Tibial nerve (tissue), 4 donors: ENCODE data around the gene CUEDC1. TPM values are rescaled to one million over a fixed set of nuclear protein-coding genes. Genes with fewer than 3 reads are reported as not detected.
A peak's percentile ranks its signal among the peaks of the same experiment; 100 is the strongest.

ENCODE experiments used
- DNase-seq, 2 donors: peaks; one replicate each; pipeline ENCODE4 v3.0.0-alpha.2; 2019; ENCODE audit warnings: low spot score in 2 of 2
- H3K27ac ChIP-seq, 4 donors: fragments of 200-600 bp; sonication (generic) in 3 of 4; one replicate each; pipeline ENCODE4 v1.5.1; 2017 to 2019; ENCODE audit warnings: mild to moderate bottlenecking in 1 of 4
- H3K27me3 ChIP-seq, 2 donors: fragments of 200-600 bp; sonication (generic) in 1 of 2; one replicate each; pipeline versions ENCODE4 v1.5.1 to v1.6.0; 2017 to 2019
- H3K36me3 ChIP-seq, 3 donors: fragments of 200-600 bp; sonication (generic); one replicate each; pipeline ENCODE4 v1.5.1; 2018 to 2019
- H3K4me1 ChIP-seq, 4 donors: fragments of 200-600 bp; sonication (generic) in 3 of 4; one replicate each; pipeline ENCODE4 v1.5.1; 2017 to 2019
- H3K4me3 ChIP-seq, 4 donors: fragments of 200-600 bp; sonication (generic) in 3 of 4; one replicate each; pipeline ENCODE4 v1.5.1; 2017 to 2019; ENCODE audit warnings: mild to moderate bottlenecking in 1 of 4, moderate library complexity in 1 of 4
- H3K9me3 ChIP-seq, 4 donors: fragments of 200-600 bp; sonication (generic) in 3 of 4; one replicate each; pipeline ENCODE4 v1.5.1; 2017 to 2019
- CTCF ChIP-seq, 5 experiments: fragments of 200-600 bp in 3 of 5; fragments of 450-650 bp in 2 of 5; sonication (generic) in 3 of 5; IDR thresholded peaks; one replicate each; pipeline ENCODE4 v1.5.1; 2016 to 2019; ENCODE audit warnings: antibody characterized with exemption in 5 of 5, mild to moderate bottlenecking in 3 of 5, moderate library complexity in 2 of 5
- EP300 ChIP-seq, 2 donors: sonication (generic); formaldehyde crosslinking; IDR thresholded peaks; one replicate each; pipeline ENCODE4 v1.6.1; 2017; ENCODE audit warnings: antibody characterized with exemption in 2 of 2, mild to moderate bottlenecking in 1 of 2
- POLR2A ChIP-seq, 2 donors: fragments of 450-650 bp; IDR thresholded peaks; one replicate each; pipeline ENCODE4 v1.6.1; 2017; ENCODE audit warnings: antibody characterized with exemption in 2 of 2, mild to moderate bottlenecking in 2 of 2, moderate library complexity in 2 of 2
- WGBS, 2 donors: methylation state at CpG; one replicate each; pipeline ENCODE4 v1.1.5; 2018; 5-methylcytosine and 5-hydroxymethylcytosine counted together
- total RNA-seq, 4 donors: library from RNA; depleted of rRNA; stranded (reverse); fragments of >200 nt; gene quantifications; one replicate each; pipeline ENCODE4 v1.1.0, GENCODE V29; 2016

CUEDC1 gene
- total RNA-seq, 4 donors from 2014 or later: 32.1 to 55.5 (median 38.8) TPM

DNA sequence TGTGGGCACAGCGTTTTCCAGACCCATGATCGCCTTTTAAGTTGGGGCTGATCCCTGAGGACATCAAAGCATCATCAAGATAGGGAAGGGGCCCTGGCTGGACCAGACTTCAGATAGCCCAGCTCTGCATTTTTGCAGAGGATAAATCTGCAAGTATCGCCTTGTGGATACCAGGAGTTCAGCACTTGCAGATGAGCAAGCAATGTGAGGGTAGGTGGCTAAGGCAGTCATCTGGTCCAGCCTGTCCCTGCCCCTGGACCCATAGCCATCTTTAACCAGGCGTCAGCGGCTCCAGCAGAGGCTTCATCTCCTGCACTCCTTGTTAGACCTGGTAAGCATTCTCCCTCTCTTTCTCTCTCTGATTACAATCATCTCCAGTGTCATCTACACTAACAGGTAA lies 96.4 kb downstream of the CUEDC1 start:
- no peaks in the 10 kb centered on the region for H3K36me3 ChIP-seq
- H3K27ac ChIP-seq: no peak overlapping the region
- DNase-seq: no peak
- TF ChIP-seq POLR2A (IDR thresholded peaks at IDR 0.05): no peak
- TF ChIP-seq EP300 (IDR thresholded peaks at IDR 0.05): no peak
- no peak for TF ChIP-seq CTCF (IDR thresholded peaks at IDR 0.05)
- WGBS, 2 donors: 59 to 77% methylated on average over 5 of the region's 5 CpGs
- H3K4me3 ChIP-seq: no peak overlapping the region
- no peaks in the 10 kb centered on the region for H3K9me3 ChIP-seq
- no peaks in the 10 kb centered on the region for H3K27me3 ChIP-seq
- peaks cover 0 to 64% (median 29%) of the 10 kb centered on the region in 4 donors for H3K4me1 ChIP-seq

DNA sequence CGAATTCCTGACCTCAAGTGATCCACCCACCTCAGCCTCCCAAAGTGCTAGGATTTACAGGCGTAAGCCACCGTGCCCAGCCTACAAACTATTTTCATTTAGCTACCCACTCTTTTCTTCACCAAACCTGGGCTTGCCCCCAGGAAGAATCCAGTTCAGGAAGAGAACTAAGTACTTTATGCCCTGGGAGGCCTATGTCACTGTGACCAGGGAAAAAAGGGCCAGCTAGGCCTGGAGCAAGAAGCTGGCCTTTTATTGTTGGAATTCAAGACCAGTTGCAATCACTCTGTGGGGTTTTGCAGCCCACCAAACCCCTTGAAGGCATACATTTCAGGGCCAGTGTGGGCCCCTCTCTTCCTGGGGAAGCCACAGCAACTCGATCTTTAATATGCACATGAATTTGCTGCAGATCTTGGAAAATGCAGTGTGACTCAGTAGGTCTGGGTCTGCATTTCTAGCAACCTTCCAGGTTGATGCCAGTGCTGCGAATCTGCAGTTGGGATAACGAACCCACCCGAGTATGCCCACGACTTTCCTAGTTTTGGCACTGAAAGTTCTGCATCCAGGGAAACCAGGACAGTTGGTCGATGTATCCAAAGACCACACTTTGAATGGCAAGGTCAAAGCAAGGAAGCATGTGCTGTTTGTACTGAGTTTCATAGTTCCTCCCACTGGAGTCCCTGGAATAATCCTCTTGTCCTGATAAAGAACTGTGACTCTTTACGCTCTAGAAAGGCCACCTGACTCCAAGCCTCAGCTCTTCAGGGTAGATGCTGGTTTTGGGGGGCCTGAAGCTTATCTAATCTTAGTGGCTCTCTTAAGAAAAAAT lies 98.2 kb downstream of the CUEDC1 start:
- DNase-seq: no peak
- Histone ChIP-seq H3K4me1 (peaks cover 0 to 57% (median 23%) of the 10 kb centered on the region in 4 donors), H3K9me3 (no peaks in the 10 kb centered on the region), H3K27ac (no peak overlapping the region), H3K4me3 (no peak overlapping the region), H3K27me3 (no peaks in the 10 kb centered on the region), H3K36me3 (no peaks in the 10 kb centered on the region)
- TF ChIP-seq EP300 (IDR thresholded peaks at IDR 0.05) (no peak), CTCF (IDR thresholded peaks at IDR 0.05) (no peak), POLR2A (IDR thresholded peaks at IDR 0.05) (no peak)
- WGBS, 2 donors: 78 to 88% methylated on average over 10 of the region's 10 CpGs

DNA sequence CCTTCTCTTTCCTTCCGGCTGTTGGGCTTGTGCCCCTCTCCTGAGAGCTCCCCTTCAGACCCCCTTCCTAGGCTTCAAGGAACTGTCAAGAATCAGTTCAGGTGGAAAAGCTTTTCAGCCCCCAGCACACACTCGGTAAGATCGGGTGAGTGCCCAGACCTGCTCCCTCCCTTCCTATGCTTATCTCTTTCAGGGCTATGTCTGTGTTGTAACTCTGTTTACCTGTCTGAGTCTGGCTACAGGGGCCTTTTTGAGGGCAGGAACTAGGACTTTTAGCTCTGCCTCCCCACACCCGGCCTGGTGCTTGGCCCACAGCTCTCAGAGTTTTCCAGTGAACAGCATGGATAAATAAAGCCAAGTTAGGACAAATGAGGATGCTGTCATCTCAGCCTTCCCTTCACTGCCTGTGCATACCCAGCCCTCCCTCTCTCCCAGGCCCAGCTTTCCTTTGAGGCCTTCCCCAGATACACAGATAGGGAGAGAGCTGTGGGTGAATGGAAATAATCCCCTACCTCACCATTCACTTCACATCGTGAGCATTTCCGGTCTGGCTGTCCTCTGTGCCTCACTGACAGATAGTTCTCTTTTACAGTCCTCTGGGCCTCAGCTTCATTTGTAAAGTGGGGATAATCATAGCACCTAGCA lies 99.7 kb downstream of the CUEDC1 start:
- Histone ChIP-seq H3K4me1 (peaks cover 0 to 55% (median 21%) of the 10 kb centered on the region in 4 donors), H3K9me3 (no peaks in the 10 kb centered on the region), H3K36me3 (no peaks in the 10 kb centered on the region), H3K27ac (no peak overlapping the region), H3K27me3 (no peaks in the 10 kb centered on the region), H3K4me3 (no peak overlapping the region)
- TF ChIP-seq EP300 (IDR thresholded peaks at IDR 0.05): no peak
- TF ChIP-seq CTCF (IDR thresholded peaks at IDR 0.05): no peak
- no peak for TF ChIP-seq POLR2A (IDR thresholded peaks at IDR 0.05)
- WGBS, 2 donors: 65 to 68% methylated on average over 6 of the region's 6 CpGs
- DNase-seq: no peak

DNA sequence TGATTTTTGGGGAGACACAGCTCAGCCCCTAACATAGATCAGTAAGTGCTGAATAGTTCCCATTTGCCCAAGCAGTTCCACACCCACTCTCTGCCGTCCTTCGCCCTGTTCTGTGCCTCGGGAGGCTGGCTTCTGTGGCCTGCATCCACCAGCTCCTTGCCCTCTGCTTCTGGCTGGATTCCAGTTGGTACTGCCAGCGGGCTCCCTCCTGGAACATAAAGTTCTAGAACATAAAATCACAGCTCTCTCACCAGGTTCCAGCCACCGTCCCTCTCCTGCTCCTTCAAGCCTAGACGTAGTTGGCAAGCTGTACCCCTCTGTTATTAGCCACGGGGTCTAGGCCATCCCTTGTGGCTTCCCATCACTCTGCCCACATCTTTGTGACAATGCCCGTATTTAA lies 101.5 kb downstream of the CUEDC1 start:
- Histone ChIP-seq H3K27ac (peak overlapping the region in 3 of 4 donors; percentile 9 to 94 (median 57)), H3K4me1 (peaks cover 0 to 47% (median 23%) of the 10 kb centered on the region in 4 donors), H3K36me3 (peaks cover 0 to 3% (median 0%) of the 10 kb centered on the region in 3 donors), H3K4me3 (no peak overlapping the region), H3K27me3 (no peaks in the 10 kb centered on the region), H3K9me3 (no peaks in the 10 kb centered on the region)
- TF ChIP-seq EP300 (IDR thresholded peaks at IDR 0.05) (peak in 1 of 2 donors; percentile 65), CTCF (IDR thresholded peaks at IDR 0.05) (no peak)
- no peak for DNase-seq
- WGBS, 2 donors: 46 to 58% methylated on average over 8 of the region's 8 CpGs

DNA sequence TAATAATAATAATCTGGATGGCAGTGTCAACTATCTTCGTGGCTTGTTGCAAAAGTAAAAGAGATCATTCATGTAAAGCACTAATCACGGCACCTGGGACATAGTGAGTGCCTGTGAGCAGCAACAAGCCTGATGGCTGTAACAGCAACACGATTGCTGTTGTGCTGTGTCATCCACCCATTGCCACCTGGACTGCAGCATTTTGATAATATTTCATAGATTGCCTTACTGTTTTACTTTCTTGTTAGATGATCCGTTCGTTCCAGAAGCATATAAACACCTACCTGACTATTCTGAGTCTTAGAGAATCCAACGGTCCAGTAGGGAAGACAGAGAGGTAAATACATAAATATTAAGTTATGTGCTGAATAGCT lies 102.3 kb downstream of the CUEDC1 start:
- TF ChIP-seq EP300 (IDR thresholded peaks at IDR 0.05) (no peak), CTCF (IDR thresholded peaks at IDR 0.05) (no peak), POLR2A (IDR thresholded peaks at IDR 0.05) (no peak)
- Histone ChIP-seq H3K36me3 (peaks cover 0 to 10% (median 0%) of the 10 kb centered on the region in 3 donors), H3K4me1 (peaks cover 0 to 48% (median 24%) of the 10 kb centered on the region in 4 donors), H3K9me3 (no peaks in the 10 kb centered on the region), H3K4me3 (no peak overlapping the region), H3K27me3 (no peaks in the 10 kb centered on the region), H3K27ac (peak overlapping the region; percentile 9 to 94 (median 92))
- 71 to 74% methylated on average over 6 of the region's 6 CpGs for WGBS, 2 donors
- no peak for DNase-seq
